Upper lobe of left lung (tissue), 6 donors: ENCODE data around the gene ZMYND11. TPM values are rescaled to one million over a fixed set of nuclear protein-coding genes. Genes with fewer than 3 reads are reported as not detected.
A peak's percentile ranks its signal among the peaks of the same experiment; 100 is the strongest.

Experiments used
- ATAC-seq, 2 donors: fragments of 200-7000 bp; cut with Tn5 transposase; one replicate each; pipeline ENCODE4 v1.9.1; 2022; ENCODE audit warnings: mild to moderate bottlenecking in 2 of 2, moderate library complexity in 2 of 2; ENCODE audit not compliant: low FRiP score in 2 of 2
- DNase-seq, 2 donors: peaks; one replicate each; pipeline ENCODE4 v3.0.0-alpha.2; 2019 to 2020
- H3K27ac ChIP-seq, 4 donors: fragments of 200-600 bp; sonication (generic); one replicate each; pipeline ENCODE4 v1.5.1; 2016 to 2019
- H3K27me3 ChIP-seq, 4 donors: fragments of 200-600 bp; sonication (generic); one replicate each; pipeline ENCODE4 v1.5.1; 2017 to 2019
- H3K36me3 ChIP-seq, 4 donors: fragments of 200-600 bp; sonication (generic); one replicate each; pipeline ENCODE4 v1.5.1; 2016 to 2019
- H3K4me1 ChIP-seq, 4 donors: fragments of 200-600 bp; sonication (generic); one replicate each; pipeline ENCODE4 v1.5.1; 2018 to 2019
- H3K4me3 ChIP-seq, 4 donors: fragments of 200-600 bp; sonication (generic); one replicate each; pipeline ENCODE4 v1.5.1; 2017 to 2019; ENCODE audit warnings: mild to moderate bottlenecking in 2 of 4, moderate library complexity in 1 of 4
- H3K9me3 ChIP-seq, 4 donors: fragments of 200-600 bp; sonication (generic); one replicate each; pipeline ENCODE4 v1.5.1; 2018 to 2019
- EP300 ChIP-seq, 4 donors: sonication (generic); formaldehyde crosslinking; IDR thresholded peaks; one replicate each; pipeline ENCODE4 v1.5.1; 2017; ENCODE audit warnings: antibody characterized with exemption in 4 of 4, control low read depth in 2 of 4
- POLR2A ChIP-seq, 4 donors: fragments of 450-650 bp; IDR thresholded peaks; one replicate each; pipeline ENCODE4 v1.5.1; 2016 to 2017; ENCODE audit warnings: antibody characterized with exemption in 4 of 4, mild to moderate bottlenecking in 2 of 4
- POLR2AphosphoS5 ChIP-seq, 2 donors: sonication (generic); formaldehyde crosslinking; IDR thresholded peaks; one replicate each; pipeline ENCODE4 v1.5.1; 2017; ENCODE audit warnings: antibody characterized with exemption in 2 of 2
- WGBS, 2 donors: methylation state at CpG; one replicate each; pipeline ENCODE4 v1.1.5; 2017 to 2018; 5-methylcytosine and 5-hydroxymethylcytosine counted together
- total RNA-seq, 6 donors: library from RNA; depleted of rRNA in 4 of 6; stranded (reverse); fragments of >200 nt in 4 of 6; gene quantifications; one replicate each; pipeline versions ENCODE4 v1.1.0 to v1.2.1, GENCODE V29; 2016 to 2021
- TF ChIP-seq, protein P1 (sequence below), 6 experiments: fragments of 450-650 bp in 4 of 6; fragments of 200-600 bp in 2 of 6; sonication (generic) in 2 of 6; IDR thresholded peaks; one replicate each; pipeline ENCODE4 v1.5.1; 2016 to 2019; ENCODE audit warnings: antibody characterized with exemption in 6 of 6
- donor health status: DM: no; HTN: no; CAD: no; lungs with moderate emphysema.
- donor health status: DM: no; HTN: yes; CAD: no; lungs with severe emphysema.

Gene ZMYND11
- total RNA-seq, 6 donors from 2014 or later, result 46.1 to 76.5 (median 63.4) TPM

DNA sequence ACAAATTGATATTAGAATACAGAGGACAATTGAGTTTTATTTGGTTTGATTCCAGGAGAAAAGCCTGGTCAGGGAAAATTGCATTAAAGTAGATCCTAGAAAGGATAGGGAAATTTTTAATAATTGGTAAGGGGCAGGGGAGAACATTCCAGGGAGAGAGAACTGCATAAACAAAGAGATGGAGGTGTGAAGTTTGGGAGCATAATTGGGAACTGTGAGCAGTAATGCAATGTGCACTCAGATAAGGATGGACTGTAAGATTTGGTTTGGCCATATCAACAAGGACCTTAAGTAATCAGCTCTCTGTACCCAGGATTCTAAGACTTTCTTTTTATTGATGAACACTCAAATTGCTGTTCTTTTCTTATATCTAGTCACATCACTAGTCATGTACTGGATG is 41.4 kb downstream of the ZMYND11 start:
- no peaks in the 10 kb centered on the region for H3K27me3 ChIP-seq

DNA sequence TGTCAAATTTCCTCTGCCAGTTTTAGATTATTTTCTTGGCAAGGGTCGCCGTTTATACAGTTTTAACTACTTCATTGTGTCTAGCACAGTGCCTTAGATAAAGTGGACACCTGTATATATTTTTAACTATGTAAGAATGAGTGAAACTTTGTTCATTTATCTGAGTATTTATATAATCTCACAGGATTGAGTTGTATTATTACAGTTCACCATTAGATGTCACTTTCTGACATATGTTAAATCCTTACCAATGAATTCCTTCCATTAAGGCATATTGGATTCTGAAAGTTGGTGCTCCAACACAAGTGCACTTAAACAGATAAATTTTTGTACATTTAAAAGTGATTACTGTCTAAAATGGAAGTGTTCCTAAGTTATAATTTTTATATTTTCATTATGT is 43.0 kb downstream of the ZMYND11 start:
- Histone ChIP-seq H3K27ac (no peak overlapping the region), H3K36me3 (peaks cover 0 to 12% (median 9%) of the 10 kb centered on the region in 4 donors), H3K27me3 (no peaks in the 10 kb centered on the region), H3K9me3 (no peaks in the 10 kb centered on the region), H3K4me1 (peaks cover 0 to 4% (median 4%) of the 10 kb centered on the region in 4 donors), H3K4me3 (no peak overlapping the region)
- WGBS, 2 donors, result 38 to 46% methylated on average over 2 of the region's 2 CpGs
- no peak for DNase-seq
- ATAC-seq, result peak in 1 of 2 donors; percentile 38
- TF ChIP-seq EP300 (IDR thresholded peaks at IDR 0.05), result no peak
- TF ChIP-seq, protein P1, sequence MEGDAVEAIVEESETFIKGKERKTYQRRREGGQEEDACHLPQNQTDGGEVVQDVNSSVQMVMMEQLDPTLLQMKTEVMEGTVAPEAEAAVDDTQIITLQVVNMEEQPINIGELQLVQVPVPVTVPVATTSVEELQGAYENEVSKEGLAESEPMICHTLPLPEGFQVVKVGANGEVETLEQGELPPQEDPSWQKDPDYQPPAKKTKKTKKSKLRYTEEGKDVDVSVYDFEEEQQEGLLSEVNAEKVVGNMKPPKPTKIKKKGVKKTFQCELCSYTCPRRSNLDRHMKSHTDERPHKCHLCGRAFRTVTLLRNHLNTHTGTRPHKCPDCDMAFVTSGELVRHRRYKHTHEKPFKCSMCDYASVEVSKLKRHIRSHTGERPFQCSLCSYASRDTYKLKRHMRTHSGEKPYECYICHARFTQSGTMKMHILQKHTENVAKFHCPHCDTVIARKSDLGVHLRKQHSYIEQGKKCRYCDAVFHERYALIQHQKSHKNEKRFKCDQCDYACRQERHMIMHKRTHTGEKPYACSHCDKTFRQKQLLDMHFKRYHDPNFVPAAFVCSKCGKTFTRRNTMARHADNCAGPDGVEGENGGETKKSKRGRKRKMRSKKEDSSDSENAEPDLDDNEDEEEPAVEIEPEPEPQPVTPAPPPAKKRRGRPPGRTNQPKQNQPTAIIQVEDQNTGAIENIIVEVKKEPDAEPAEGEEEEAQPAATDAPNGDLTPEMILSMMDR (IDR thresholded peaks at IDR 0.05), result peak in 3 of 6 experiments; percentile 34 to 38 (median 37)

More for the DNA sequence above, 41.4 kb downstream of the ZMYND11 start:
- no peaks in the 10 kb centered on the region for H3K9me3 ChIP-seq
- no peaks in the 10 kb centered on the region for H3K4me1 ChIP-seq
- TF ChIP-seq POLR2AphosphoS5 (IDR thresholded peaks at IDR 0.05), result no peak
- TF ChIP-seq EP300 (IDR thresholded peaks at IDR 0.05), result no peak
- TF ChIP-seq, protein P1 (IDR thresholded peaks at IDR 0.05), result no peak
- TF ChIP-seq POLR2A (IDR thresholded peaks at IDR 0.05), result no peak
- ATAC-seq (no peak), DNase-seq (no peak)
- H3K36me3 ChIP-seq, result peaks cover 0 to 12% (median 5%) of the 10 kb centered on the region in 4 donors
- no peak overlapping the region for H3K4me3 ChIP-seq
- H3K27ac ChIP-seq, result no peak overlapping the region

DNA sequence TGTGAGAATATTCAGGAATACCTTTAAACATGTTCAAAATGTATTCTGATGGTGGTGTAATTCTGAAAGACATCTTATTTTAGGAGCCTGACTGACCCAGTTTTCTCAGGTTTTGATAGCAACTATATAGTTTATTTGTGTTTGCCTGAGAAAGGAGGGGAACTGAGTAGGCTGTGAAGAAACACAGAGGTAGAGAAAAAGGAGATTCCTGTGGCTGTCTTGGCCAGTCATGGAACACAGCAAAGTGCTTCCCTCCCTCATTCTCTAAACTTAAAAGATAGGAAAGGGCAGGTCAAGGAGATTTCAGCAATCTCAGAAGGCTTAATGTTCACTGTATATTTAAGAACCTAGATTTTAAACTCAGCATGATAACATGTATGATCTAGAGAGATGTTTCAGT is 43.5 kb downstream of the ZMYND11 start:
- DNase-seq (no peak), ATAC-seq (no peak)
- Histone ChIP-seq H3K4me1 (peaks cover 0 to 9% (median 4%) of the 10 kb centered on the region in 4 donors), H3K27ac (no peak overlapping the region), H3K36me3 (peaks cover 0 to 16% (median 9%) of the 10 kb centered on the region in 4 donors), H3K27me3 (no peaks in the 10 kb centered on the region), H3K4me3 (no peak overlapping the region), H3K9me3 (peaks cover 0 to 1% (median under 1%) of the 10 kb centered on the region in 4 donors)
- no peak for TF ChIP-seq POLR2AphosphoS5 (IDR thresholded peaks at IDR 0.05)
- TF ChIP-seq, protein P1 (IDR thresholded peaks at IDR 0.05), result no peak

DNA sequence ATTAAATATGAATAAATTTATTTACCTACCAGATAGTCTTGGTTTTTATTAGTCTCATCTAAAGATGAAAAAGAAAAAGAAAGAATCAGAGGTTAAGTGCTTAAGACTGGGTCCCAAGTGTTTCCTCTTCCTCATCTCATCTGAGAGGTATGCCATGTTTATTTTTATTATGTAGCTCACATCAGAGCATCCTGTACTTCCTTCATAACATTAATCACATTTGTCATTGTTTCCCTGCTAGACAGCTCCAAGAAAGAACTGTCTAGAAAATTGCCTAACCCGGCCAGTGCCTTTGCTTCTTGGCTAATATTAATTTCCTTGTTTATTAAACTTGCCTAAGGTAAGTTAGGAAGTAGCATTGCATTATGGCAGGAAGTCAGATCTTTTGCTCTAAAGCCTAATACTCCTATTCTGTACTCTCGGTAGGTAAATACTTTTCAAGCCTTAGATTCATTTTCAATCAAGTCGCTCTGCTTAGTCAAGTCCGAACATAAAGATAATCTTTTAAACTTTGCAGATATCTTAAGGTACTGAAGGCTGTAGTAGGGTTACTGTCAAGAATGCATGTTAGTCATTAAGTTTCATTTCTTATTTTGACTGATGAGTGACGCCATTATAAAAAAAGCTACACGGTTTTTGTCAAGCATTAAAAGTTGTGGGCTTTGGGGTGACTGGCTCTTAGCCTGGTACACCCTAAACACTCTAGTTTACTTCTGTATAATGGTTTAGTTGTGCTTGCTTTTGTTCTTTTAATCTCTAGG is 47.4 kb downstream of the ZMYND11 start:
- Histone ChIP-seq H3K9me3 (peaks cover 0 to 7% (median 4%) of the 10 kb centered on the region in 4 donors), H3K4me3 (no peak overlapping the region), H3K27ac (peak overlapping the region in 2 of 4 donors; percentile 27 to 36), H3K4me1 (peaks cover 0 to 9% (median 4%) of the 10 kb centered on the region in 4 donors), H3K36me3 (peaks cover 0 to 17% (median 9%) of the 10 kb centered on the region in 4 donors), H3K27me3 (no peaks in the 10 kb centered on the region)
- DNase-seq, result no peak
- TF ChIP-seq EP300 (IDR thresholded peaks at IDR 0.05) (peak in 2 of 4 donors; percentile 25 to 42), POLR2A (IDR thresholded peaks at IDR 0.05) (no peak), POLR2AphosphoS5 (IDR thresholded peaks at IDR 0.05) (no peak)
- TF ChIP-seq, protein P1 (IDR thresholded peaks at IDR 0.05), result no peak
- ATAC-seq, result no peak
- 70 to 71% methylated on average over 6 of the region's 6 CpGs for WGBS, 2 donors

DNA sequence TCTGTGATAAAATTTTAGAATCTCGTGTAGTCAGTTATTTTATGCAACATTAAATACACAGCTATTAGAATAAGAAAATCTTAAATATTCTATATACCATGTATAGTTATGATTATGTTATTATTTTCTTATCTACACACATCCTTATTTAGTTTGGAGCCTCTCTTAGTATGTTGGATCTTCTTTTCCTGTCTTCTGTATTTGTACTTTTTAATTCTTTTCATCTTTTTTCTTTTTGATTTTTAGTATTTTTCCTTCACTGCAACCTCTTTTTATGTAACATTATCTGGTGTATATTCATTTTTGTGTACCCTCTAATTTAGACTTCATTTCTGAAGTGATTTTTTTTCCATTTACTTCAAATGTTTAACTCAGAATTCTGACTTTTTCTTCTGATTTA is 48.9 kb downstream of the ZMYND11 start:
- Histone ChIP-seq H3K27ac (no peak overlapping the region), H3K27me3 (no peaks in the 10 kb centered on the region), H3K9me3 (peaks cover 0 to 7% (median 4%) of the 10 kb centered on the region in 4 donors), H3K4me3 (no peak overlapping the region), H3K36me3 (peaks cover 0 to 17% (median 9%) of the 10 kb centered on the region in 4 donors), H3K4me1 (peaks cover 0 to 15% (median 4%) of the 10 kb centered on the region in 4 donors)
- ATAC-seq (no peak), DNase-seq (no peak)
- WGBS, 2 donors, result 98 to 100% methylated on average over 1 of the region's 1 CpG
- TF ChIP-seq, protein P1 (IDR thresholded peaks at IDR 0.05), result no peak
- no peak for TF ChIP-seq POLR2A (IDR thresholded peaks at IDR 0.05)
- no peak for TF ChIP-seq EP300 (IDR thresholded peaks at IDR 0.05)
- TF ChIP-seq POLR2AphosphoS5 (IDR thresholded peaks at IDR 0.05), result no peak
